Activated CD4-positive, alpha-beta T cell treated with anti-CD3 and anti-CD28 coated beads for 48 hours (primary cell): ENCODE data around the gene IL1F10.
"Not testable (repeated sequence)": the region's sequence is repeated elsewhere in the genome, so short reads cannot be mapped to it uniquely, and the experiment has no call there.

Experiments used
- DNase-seq: peaks from one replicate; pipeline ENCODE4 v3.0.0-alpha.2; 2020

The IL1F10 gene

GRCh38 chr2:113084249-113085000, 16.7 kb downstream of the IL1F10 start:
- no peak for DNase-seq

GRCh38 chr2:113085542-113085941, 17.8 kb downstream of the IL1F10 start:
- DNase-seq: no peak

GRCh38 chr2:113088213-113088992, 20.6 kb downstream of the IL1F10 start:
- no peak for DNase-seq

- no peak for DNase-seq
Measured at GRCh38 chr2:113089916-113090315, 22.1 kb downstream of the IL1F10 start.

GRCh38 chr2:113091231-113091896, 23.6 kb downstream of the IL1F10 start:
- DNase-seq: no peak

GRCh38 chr2:113092864-113093612, 25.3 kb downstream of the IL1F10 start:
- no peak for DNase-seq

GRCh38 chr2:113093613-113093977, 25.8 kb downstream of the IL1F10 start:
- DNase-seq: no peak

- DNase-seq: not testable (repeated sequence)
Measured at GRCh38 chr2:113096306-113096705, 28.5 kb downstream of the IL1F10 start.

- not testable (repeated sequence) for DNase-seq
Measured at GRCh38 chr2:113096842-113097618, 29.3 kb downstream of the IL1F10 start.

GRCh38 chr2:113098041-113098440, 30.3 kb downstream of the IL1F10 start:
- DNase-seq: no peak

GRCh38 chr2:113098532-113098931, 30.8 kb downstream of the IL1F10 start:
- no peak for DNase-seq

GRCh38 chr2:113102133-113102532, 34.4 kb downstream of the IL1F10 start:
- DNase-seq: no peak

GRCh38 chr2:113103277-113103676, 35.5 kb downstream of the IL1F10 start:
- no peak for DNase-seq

- DNase-seq: peak; percentile 62
Measured at GRCh38 chr2:113104054-113104611, 36.4 kb downstream of the IL1F10 start.

- peak; percentile 76 for DNase-seq
Measured at GRCh38 chr2:113105047-113105785, 37.4 kb downstream of the IL1F10 start.

- no peak for DNase-seq
Measured at GRCh38 chr2:113111121-113111520, 43.4 kb downstream of the IL1F10 start.

- DNase-seq: no peak
Measured at GRCh38 chr2:113111823-113112287, 44.1 kb downstream of the IL1F10 start.

GRCh38 chr2:113112441-113112840, 44.7 kb downstream of the IL1F10 start:
- DNase-seq: no peak

GRCh38 chr2:113112871-113113270, 45.1 kb downstream of the IL1F10 start:
- DNase-seq: no peak

- no peak for DNase-seq
Measured at GRCh38 chr2:113113807-113114206, 46.0 kb downstream of the IL1F10 start.
